Liver (tissue), 9 donors: Measurements from ENCODE around the gene MYG1. TPM values are rescaled to one million over a fixed set of nuclear protein-coding genes. Genes with fewer than 3 reads are reported as not detected.

Experiments used
- DNase-seq: peaks from one replicate; pipeline ENCODE4 v3.0.0-alpha.2; 2017; ENCODE audit warnings: low spot score
- H3K27ac ChIP-seq, 2 donors: one replicate each; pipeline ENCODE4 v1.7.0; 2013; ENCODE audit warnings: inconsistent platforms in 2 of 2, low read length in 2 of 2, control low read depth in 1 of 2, low read depth in 1 of 2, mild to moderate bottlenecking in 1 of 2
- H3K27me3 ChIP-seq, 4 donors: one replicate each; pipeline versions ENCODE4 v1.6.1 to v1.7.0; 2013; ENCODE audit warnings: low read length in 3 of 4, inconsistent platforms in 1 of 4, mild to moderate bottlenecking in 1 of 4, moderate library complexity in 1 of 4; ENCODE audit not compliant: control insufficient read depth in 4 of 4, insufficient read depth in 4 of 4
- H3K36me3 ChIP-seq, 4 donors: one replicate each; pipeline versions ENCODE4 v1.6.1 to v1.7.0; 2013; ENCODE audit warnings: low read length in 3 of 4, mild to moderate bottlenecking in 3 of 4, low read depth in 1 of 4, moderate library complexity in 1 of 4; ENCODE audit not compliant: control insufficient read depth in 4 of 4, insufficient read depth in 3 of 4
- H3K4me1 ChIP-seq, 4 donors: one replicate each; pipeline versions ENCODE4 v1.6.1 to v1.7.0; 2013; ENCODE audit warnings: low read length in 3 of 4, mild to moderate bottlenecking in 3 of 4, moderate library complexity in 1 of 4; ENCODE audit not compliant: control insufficient read depth in 4 of 4, insufficient read depth in 4 of 4
- H3K4me3 ChIP-seq, 3 donors: one replicate each; pipeline versions ENCODE4 v1.6.1 to v1.7.0; 2013; ENCODE audit warnings: low read length in 3 of 3, control low read depth in 1 of 3, low read depth in 1 of 3, mild to moderate bottlenecking in 1 of 3
- H3K9ac ChIP-seq, 2 donors: one replicate each; pipeline ENCODE4 v1.7.0; 2013; ENCODE audit warnings: low read length in 2 of 2, mild to moderate bottlenecking in 2 of 2, moderate library complexity in 2 of 2, control low read depth in 1 of 2, low read depth in 1 of 2
- H3K9me3 ChIP-seq, 4 donors: one replicate each; pipeline versions ENCODE4 v1.6.1 to v1.7.0; 2013; ENCODE audit warnings: low read length in 3 of 4; ENCODE audit not compliant: control insufficient read depth in 4 of 4
- EGR1 ChIP-seq, 2 donors: IDR thresholded peaks; 2 replicates each; pipeline ENCODE4 v1.6.1; 2016 to 2018; ENCODE audit warnings: antibody characterized with exemption in 2 of 2, low read depth in 2 of 2
- FOXA1 ChIP-seq: IDR thresholded peaks from 2 replicates; pipeline ENCODE4 v1.6.1; 2016; ENCODE audit warnings: antibody characterized with exemption
- FOXA2 ChIP-seq: IDR thresholded peaks from 2 replicates; pipeline ENCODE4 v1.6.1; 2016; ENCODE audit warnings: antibody characterized with exemption
- GABPA ChIP-seq, 2 donors: IDR thresholded peaks in 1 of 2; conservative IDR thresholded peaks in 1 of 2; 2 replicates each; pipeline ENCODE4 v1.6.1; 2016; ENCODE audit warnings: antibody characterized with exemption in 2 of 2, mild to moderate bottlenecking in 1 of 2, moderate library complexity in 1 of 2
- HNF4A ChIP-seq, 2 donors: conservative IDR thresholded peaks; 2 replicates each; pipeline ENCODE4 v1.6.1; 2016; ENCODE audit warnings: antibody characterized with exemption in 2 of 2, mild to moderate bottlenecking in 2 of 2
- HNF4G ChIP-seq: IDR thresholded peaks from 2 replicates; pipeline ENCODE4 v1.6.1; 2016; ENCODE audit warnings: antibody characterized with exemption
- JUND ChIP-seq, 2 donors: IDR thresholded peaks; 2 replicates each; pipeline ENCODE4 v1.6.1; 2016; ENCODE audit warnings: antibody characterized with exemption in 2 of 2
- NR2F2 ChIP-seq: IDR thresholded peaks from 2 replicates; pipeline ENCODE4 v1.6.1; 2016; ENCODE audit warnings: antibody characterized with exemption
- RAD21 ChIP-seq, 2 donors: IDR thresholded peaks; 2 replicates each; pipeline ENCODE4 v1.6.1; 2016; ENCODE audit warnings: antibody characterized with exemption in 2 of 2, mild to moderate bottlenecking in 2 of 2
- RXRA ChIP-seq, 2 donors: IDR thresholded peaks; 2 replicates each; pipeline ENCODE4 v1.6.1; 2017 to 2018; ENCODE audit warnings: antibody characterized with exemption in 2 of 2, mild to moderate bottlenecking in 1 of 2
- SP1 ChIP-seq: IDR thresholded peaks from 2 replicates; pipeline ENCODE4 v1.6.1; 2018; ENCODE audit warnings: antibody characterized with exemption, mild to moderate bottlenecking
- TAF1 ChIP-seq: conservative IDR thresholded peaks from 2 replicates; pipeline ENCODE4 v1.6.1; 2016; ENCODE audit warnings: antibody characterized with exemption, mild to moderate bottlenecking
- YY1 ChIP-seq: IDR thresholded peaks from 2 replicates; pipeline ENCODE4 v1.6.1; 2016; ENCODE audit warnings: antibody characterized with exemption, mild to moderate bottlenecking
- WGBS: extraction: QIAGEN DNeasy Blood & Tissue Kit; methylation state at CpG from one replicate; pipeline ENCODE4 v1.1.7; 2013; 5-methylcytosine and 5-hydroxymethylcytosine counted together
- polyA plus RNA-seq, 2 donors: library from polyadenylated mRNA; stranded (reverse) in 1 of 2; unstranded in 1 of 2; fragments of 200-250 nt in 1 of 2; fragments of >200 nt in 1 of 2; fragmentation: Nextera tagmentation in 1 of 2; extraction: Ambion mirVana in 1 of 2; gene quantifications; one replicate each; pipeline versions ENCODE4 v1.2.1 to v1.2.3, GENCODE V29; 2013 to 2015
- total RNA-seq, 2 donors: library from RNA; depleted of rRNA; stranded (reverse); fragments of >200 nt; gene quantifications; one replicate each; pipeline ENCODE4 v1.2.3, GENCODE V29; 2014
- TF ChIP-seq, protein P1 (sequence below): IDR thresholded peaks from 2 replicates; pipeline ENCODE4 v1.6.1; 2016; ENCODE audit warnings: antibody characterized with exemption
- TF ChIP-seq, protein P2 (sequence below): IDR thresholded peaks from 2 replicates; pipeline ENCODE4 v1.6.1; 2016; ENCODE audit warnings: antibody characterized with exemption, mild to moderate bottlenecking
- TF ChIP-seq, protein P3 (sequence below): fragments of 150-350 bp; IDR thresholded peaks from 2 replicates; pipeline ENCODE4 v1.5.1; 2017; ENCODE audit warnings: improper control_type of control experiment, low read depth, low read length; ENCODE audit not compliant: missing input control
- TF ChIP-seq, protein P4 (sequence below): IDR thresholded peaks from 2 replicates; pipeline ENCODE4 v1.6.1; 2016; ENCODE audit warnings: antibody characterized with exemption
- TF ChIP-seq, protein P5 (sequence below): IDR thresholded peaks from 2 replicates; pipeline ENCODE4 v1.6.1; 2016; ENCODE audit warnings: antibody characterized with exemption
- donor health status: healthy.
- donor health status: healthy.
- donor health status: healthy.
- donor health status: healthy.
- donor health status: healthy.

MYG1 gene
- total and polyA plus RNA-seq, 4 donors, result 15.0 to 28.0 (median 19.3) TPM

DNA sequence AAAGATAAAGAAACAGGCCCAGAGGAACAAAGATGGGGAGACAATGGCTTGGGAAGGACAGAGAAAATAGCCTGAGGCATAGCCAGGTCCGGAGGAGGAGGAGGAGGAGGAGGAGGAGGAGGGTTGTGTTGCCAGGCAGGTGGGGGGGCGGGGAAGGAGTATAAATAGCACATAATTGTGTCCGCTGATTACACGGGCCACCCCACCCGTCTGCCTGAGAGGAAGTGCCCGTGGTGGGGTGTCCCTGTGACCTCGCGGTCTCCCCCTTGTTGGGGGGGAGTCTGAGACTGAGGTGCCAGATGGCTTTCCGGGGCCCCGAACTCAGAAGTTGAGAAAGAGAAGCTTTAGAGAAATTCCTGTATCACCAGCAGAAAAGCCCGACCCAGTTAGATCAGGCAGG, 38.5 kb downstream of the MYG1 start (continued):
- no peak for TF ChIP-seq NR2F2

DNA sequence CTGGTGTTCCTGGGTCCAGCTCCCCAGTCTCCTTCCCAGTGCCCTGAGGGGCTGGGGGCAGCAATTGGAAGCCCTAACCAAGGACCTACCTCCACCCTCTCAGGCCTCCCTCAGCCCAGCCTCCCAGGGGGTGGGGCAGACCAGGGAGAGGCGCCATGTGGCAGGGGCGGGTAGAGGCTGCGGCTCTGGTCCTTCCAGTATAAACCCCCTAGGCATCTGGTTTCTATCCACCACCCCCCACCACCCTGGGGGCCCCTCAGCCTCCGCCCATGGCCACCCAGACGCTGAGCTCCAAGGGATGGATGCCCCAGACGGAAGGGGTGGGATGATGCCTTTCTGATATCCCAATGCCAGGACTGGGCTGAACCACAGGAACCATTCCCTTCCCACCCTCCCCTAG, 39.4 kb downstream of the MYG1 start:
- H3K9me3 ChIP-seq, result no peaks in the 10 kb centered on the region
- DNase-seq, result no peak
- no peak overlapping the region for H3K9ac ChIP-seq
- H3K4me1 ChIP-seq, result no peaks in the 10 kb centered on the region
- H3K27ac ChIP-seq, result no peak overlapping the region
- no peaks in the 10 kb centered on the region for H3K36me3 ChIP-seq
- no peak overlapping the region for H3K4me3 ChIP-seq
- TF ChIP-seq, protein P1, sequence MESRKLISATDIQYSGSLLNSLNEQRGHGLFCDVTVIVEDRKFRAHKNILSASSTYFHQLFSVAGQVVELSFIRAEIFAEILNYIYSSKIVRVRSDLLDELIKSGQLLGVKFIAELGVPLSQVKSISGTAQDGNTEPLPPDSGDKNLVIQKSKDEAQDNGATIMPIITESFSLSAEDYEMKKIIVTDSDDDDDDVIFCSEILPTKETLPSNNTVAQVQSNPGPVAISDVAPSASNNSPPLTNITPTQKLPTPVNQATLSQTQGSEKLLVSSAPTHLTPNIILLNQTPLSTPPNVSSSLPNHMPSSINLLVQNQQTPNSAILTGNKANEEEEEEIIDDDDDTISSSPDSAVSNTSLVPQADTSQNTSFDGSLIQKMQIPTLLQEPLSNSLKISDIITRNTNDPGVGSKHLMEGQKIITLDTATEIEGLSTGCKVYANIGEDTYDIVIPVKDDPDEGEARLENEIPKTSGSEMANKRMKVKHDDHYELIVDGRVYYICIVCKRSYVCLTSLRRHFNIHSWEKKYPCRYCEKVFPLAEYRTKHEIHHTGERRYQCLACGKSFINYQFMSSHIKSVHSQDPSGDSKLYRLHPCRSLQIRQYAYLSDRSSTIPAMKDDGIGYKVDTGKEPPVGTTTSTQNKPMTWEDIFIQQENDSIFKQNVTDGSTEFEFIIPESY, result no peak
- TF ChIP-seq NR2F2 (no peak), HNF4G (no peak), JUND (IDR thresholded peaks at IDR 0.05) (no peak), EGR1 (IDR thresholded peaks at IDR 0.05; ENCODE audit: low read depth in 2 of 2) (no peak), TAF1 (no peak), FOXA1 (no peak), RXRA (IDR thresholded peaks at IDR 0.05) (no peak), GABPA (IDR thresholded peaks at IDR 0.05 in 1 of 2, conservative IDR thresholded peaks at IDR 0.05 in 1 of 2) (no peak), HNF4A (conservative IDR thresholded peaks at IDR 0.05) (no peak), RAD21 (IDR thresholded peaks at IDR 0.05) (no peak)
- TF ChIP-seq, protein P2, sequence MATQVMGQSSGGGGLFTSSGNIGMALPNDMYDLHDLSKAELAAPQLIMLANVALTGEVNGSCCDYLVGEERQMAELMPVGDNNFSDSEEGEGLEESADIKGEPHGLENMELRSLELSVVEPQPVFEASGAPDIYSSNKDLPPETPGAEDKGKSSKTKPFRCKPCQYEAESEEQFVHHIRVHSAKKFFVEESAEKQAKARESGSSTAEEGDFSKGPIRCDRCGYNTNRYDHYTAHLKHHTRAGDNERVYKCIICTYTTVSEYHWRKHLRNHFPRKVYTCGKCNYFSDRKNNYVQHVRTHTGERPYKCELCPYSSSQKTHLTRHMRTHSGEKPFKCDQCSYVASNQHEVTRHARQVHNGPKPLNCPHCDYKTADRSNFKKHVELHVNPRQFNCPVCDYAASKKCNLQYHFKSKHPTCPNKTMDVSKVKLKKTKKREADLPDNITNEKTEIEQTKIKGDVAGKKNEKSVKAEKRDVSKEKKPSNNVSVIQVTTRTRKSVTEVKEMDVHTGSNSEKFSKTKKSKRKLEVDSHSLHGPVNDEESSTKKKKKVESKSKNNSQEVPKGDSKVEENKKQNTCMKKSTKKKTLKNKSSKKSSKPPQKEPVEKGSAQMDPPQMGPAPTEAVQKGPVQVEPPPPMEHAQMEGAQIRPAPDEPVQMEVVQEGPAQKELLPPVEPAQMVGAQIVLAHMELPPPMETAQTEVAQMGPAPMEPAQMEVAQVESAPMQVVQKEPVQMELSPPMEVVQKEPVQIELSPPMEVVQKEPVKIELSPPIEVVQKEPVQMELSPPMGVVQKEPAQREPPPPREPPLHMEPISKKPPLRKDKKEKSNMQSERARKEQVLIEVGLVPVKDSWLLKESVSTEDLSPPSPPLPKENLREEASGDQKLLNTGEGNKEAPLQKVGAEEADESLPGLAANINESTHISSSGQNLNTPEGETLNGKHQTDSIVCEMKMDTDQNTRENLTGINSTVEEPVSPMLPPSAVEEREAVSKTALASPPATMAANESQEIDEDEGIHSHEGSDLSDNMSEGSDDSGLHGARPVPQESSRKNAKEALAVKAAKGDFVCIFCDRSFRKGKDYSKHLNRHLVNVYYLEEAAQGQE, result no peak
- H3K27me3 ChIP-seq, result peaks cover 0 to 2% (median 0%) of the 10 kb centered on the region in 4 donors
- WGBS, result 64% methylated on average over 6 of the region's 6 CpGs

DNA sequence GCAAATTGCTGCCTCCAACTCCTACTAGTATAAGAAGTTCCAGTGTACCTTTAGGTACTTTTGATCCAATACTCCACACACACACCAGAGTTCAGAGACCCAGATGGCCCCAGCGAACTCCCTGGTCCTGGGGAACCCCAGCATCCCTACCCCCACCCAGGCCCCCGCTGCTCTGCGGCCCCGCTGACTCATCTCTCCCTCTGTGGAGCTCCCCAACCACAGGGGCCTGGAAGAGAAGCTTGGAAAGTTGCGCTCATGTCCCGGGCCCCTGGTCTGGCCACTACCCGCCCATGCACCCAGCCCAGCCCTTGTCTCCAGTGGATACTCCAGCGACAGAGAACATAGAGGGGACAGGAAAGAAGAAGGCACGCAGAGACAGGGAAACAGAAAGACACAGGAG, 40.9 kb downstream of the MYG1 start:
- no peak for DNase-seq
- H3K27me3 ChIP-seq, result peaks cover 0 to 2% (median 0%) of the 10 kb centered on the region in 4 donors
- WGBS, result 82% methylated on average over 9 of the region's 9 CpGs

More for the DNA sequence above, 40.9 kb downstream of the MYG1 start:
- no peak overlapping the region for H3K4me3 ChIP-seq
- no peak overlapping the region for H3K9ac ChIP-seq
- TF ChIP-seq HNF4A (conservative IDR thresholded peaks at IDR 0.05), result no peak
- TF ChIP-seq SP1, result no peak
- no peak for TF ChIP-seq NR2F2
- TF ChIP-seq RXRA (IDR thresholded peaks at IDR 0.05), result no peak
- TF ChIP-seq JUND (IDR thresholded peaks at IDR 0.05), result no peak
- TF ChIP-seq, protein P3, sequence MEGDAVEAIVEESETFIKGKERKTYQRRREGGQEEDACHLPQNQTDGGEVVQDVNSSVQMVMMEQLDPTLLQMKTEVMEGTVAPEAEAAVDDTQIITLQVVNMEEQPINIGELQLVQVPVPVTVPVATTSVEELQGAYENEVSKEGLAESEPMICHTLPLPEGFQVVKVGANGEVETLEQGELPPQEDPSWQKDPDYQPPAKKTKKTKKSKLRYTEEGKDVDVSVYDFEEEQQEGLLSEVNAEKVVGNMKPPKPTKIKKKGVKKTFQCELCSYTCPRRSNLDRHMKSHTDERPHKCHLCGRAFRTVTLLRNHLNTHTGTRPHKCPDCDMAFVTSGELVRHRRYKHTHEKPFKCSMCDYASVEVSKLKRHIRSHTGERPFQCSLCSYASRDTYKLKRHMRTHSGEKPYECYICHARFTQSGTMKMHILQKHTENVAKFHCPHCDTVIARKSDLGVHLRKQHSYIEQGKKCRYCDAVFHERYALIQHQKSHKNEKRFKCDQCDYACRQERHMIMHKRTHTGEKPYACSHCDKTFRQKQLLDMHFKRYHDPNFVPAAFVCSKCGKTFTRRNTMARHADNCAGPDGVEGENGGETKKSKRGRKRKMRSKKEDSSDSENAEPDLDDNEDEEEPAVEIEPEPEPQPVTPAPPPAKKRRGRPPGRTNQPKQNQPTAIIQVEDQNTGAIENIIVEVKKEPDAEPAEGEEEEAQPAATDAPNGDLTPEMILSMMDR, result no peak
- TF ChIP-seq FOXA2, result no peak
- no peak for TF ChIP-seq HNF4G
- TF ChIP-seq GABPA (IDR thresholded peaks at IDR 0.05 in 1 of 2, conservative IDR thresholded peaks at IDR 0.05 in 1 of 2), result no peak
- TF ChIP-seq, protein P2, result no peak
- no peak for TF ChIP-seq RAD21 (IDR thresholded peaks at IDR 0.05)
- no peak for TF ChIP-seq EGR1 (IDR thresholded peaks at IDR 0.05; ENCODE audit: low read depth in 2 of 2)
- TF ChIP-seq, protein P4, sequence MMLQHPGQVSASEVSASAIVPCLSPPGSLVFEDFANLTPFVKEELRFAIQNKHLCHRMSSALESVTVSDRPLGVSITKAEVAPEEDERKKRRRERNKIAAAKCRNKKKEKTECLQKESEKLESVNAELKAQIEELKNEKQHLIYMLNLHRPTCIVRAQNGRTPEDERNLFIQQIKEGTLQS, result no peak
- no peak for TF ChIP-seq FOXA1
- TF ChIP-seq YY1, result no peak
- TF ChIP-seq, protein P5, sequence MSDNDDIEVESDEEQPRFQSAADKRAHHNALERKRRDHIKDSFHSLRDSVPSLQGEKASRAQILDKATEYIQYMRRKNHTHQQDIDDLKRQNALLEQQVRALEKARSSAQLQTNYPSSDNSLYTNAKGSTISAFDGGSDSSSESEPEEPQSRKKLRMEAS, result no peak
- no peaks in the 10 kb centered on the region for H3K9me3 ChIP-seq
- no peaks in the 10 kb centered on the region for H3K36me3 ChIP-seq
- H3K4me1 ChIP-seq, result peaks cover 0 to 6% (median 2%) of the 10 kb centered on the region in 4 donors
- no peak overlapping the region for H3K27ac ChIP-seq
